CD4-positive, alpha-beta T cell (primary cell): ENCODE data around the gene NAXE. TPM values are rescaled to one million over a fixed set of nuclear protein-coding genes. Genes with fewer than 3 reads are reported as not detected.
A peak's percentile ranks its signal among the peaks of the same experiment; 100 is the strongest.

Source experiments
- ATAC-seq: fragments of 200-7000 bp; cut with Tn5 transposase; one replicate; pipeline ENCODE4 v1.10.0; 2022; ENCODE audit warnings: mild to moderate bottlenecking; ENCODE audit not compliant: poor library complexity
- CTCF ChIA-PET: fragments of 350-600 bp; sonication (Branson Sonifier 250); formaldehyde crosslinking; loops from one replicate; lab custom pipeline; 2021; ENCODE audit warnings: antibody characterized with exemption, inconsistent platforms; lab: Charles Lee
- POLR2A ChIA-PET: fragments of 350-600 bp; sonication (Branson Sonifier 250); formaldehyde crosslinking; loops from one replicate; lab custom pipeline; 2021; ENCODE audit warnings: antibody characterized with exemption, inconsistent platforms; lab: Charles Lee
- DNase-seq, 14 experiments: peaks; one replicate each; pipeline ENCODE4 v3.0.0-alpha.2; 2013 to 2020; ENCODE audit warnings: mixed read lengths in 2 of 14
- H3K27ac ChIP-seq, 2 donors: one replicate each; pipeline versions ENCODE4 v1.5.1 to v1.7.0; 2013; ENCODE audit warnings: low read length in 2 of 2, low read depth in 1 of 2, mild to moderate bottlenecking in 1 of 2
- H3K27me3 ChIP-seq, 2 experiments: 1 replicate in 1 of 2; 2 replicates in 1 of 2; pipeline versions ENCODE4 v1.6.1 to v1.7.0; 2013; ENCODE audit warnings: low read length in 2 of 2, control low read depth in 1 of 2, mild to moderate bottlenecking in 1 of 2, moderate library complexity in 1 of 2; ENCODE audit not compliant: insufficient read depth in 2 of 2, control insufficient read depth in 1 of 2
- H3K36me3 ChIP-seq: one replicate; pipeline ENCODE4 v1.6.1; 2013; ENCODE audit warnings: low read length, control low read depth; ENCODE audit not compliant: insufficient read depth
- H3K4me1 ChIP-seq: one replicate; pipeline ENCODE4 v1.6.1; 2013; ENCODE audit warnings: low read length, control low read depth; ENCODE audit not compliant: insufficient read depth
- H3K4me3 ChIP-seq: one replicate; pipeline ENCODE4 v1.5.1; 2013; ENCODE audit warnings: mild to moderate bottlenecking, low read length, moderate library complexity
- H3K9me3 ChIP-seq, 2 experiments: 1 replicate in 1 of 2; 2 replicates in 1 of 2; pipeline versions ENCODE4 v1.6.1 to v1.7.0; 2013; ENCODE audit warnings: low read length in 2 of 2, mild to moderate bottlenecking in 2 of 2, control low read depth in 1 of 2, moderate library complexity in 1 of 2; ENCODE audit not compliant: control insufficient read depth in 1 of 2, insufficient read depth in 1 of 2
- H3K27ac Mint-ChIP-seq: one replicate; pipeline ENCODE4 v1.8.0; 2020; ENCODE audit warnings: mixed read lengths
- H3K27me3 Mint-ChIP-seq: one replicate; pipeline ENCODE4 v1.8.0; 2021; ENCODE audit warnings: mixed read lengths
- H3K36me3 Mint-ChIP-seq: one replicate; pipeline ENCODE4 v1.8.0; 2021; ENCODE audit warnings: low read depth, mixed read lengths
- H3K4me1 Mint-ChIP-seq: one replicate; pipeline ENCODE4 v1.8.0; 2021; ENCODE audit warnings: low read depth, mixed read lengths
- H3K4me3 Mint-ChIP-seq: one replicate; pipeline ENCODE4 v1.8.0; 2020; ENCODE audit warnings: mild to moderate bottlenecking, mixed read lengths
- H3K9me3 Mint-ChIP-seq: one replicate; pipeline ENCODE4 v1.8.0; 2020; ENCODE audit warnings: mixed read lengths
- intact Hi-C, 2 experiments: fragments of 100-400 bp; cut with DNase I in 1 of 2; cut with micrococcal nuclease in 1 of 2; formaldehyde crosslinking; loops; one replicate each; pipeline versions ENCODE4 v1.15.1 to v1.9.0; 2023 to 2025; cut with DNase I, micrococcal nuclease
- total RNA-seq, 174 experiments: library from RNA in 2 of 174; stranded (reverse) in 2 of 174; gene quantifications; one replicate each; pipeline ENCODE4 v1.2.3 and lab custom pipeline; 2021 to 2026
- TF ChIP-seq, protein P1 (sequence below): fragments of 200-600 bp; IDR thresholded peaks from one replicate; pipeline ENCODE4 v1.8.0; 2022; ENCODE audit warnings: antibody characterized with exemption, mild to moderate bottlenecking

NAXE gene
- total RNA-seq, 2 experiments from 2014 or later, result 23.3 to 27.8 TPM

DNA sequence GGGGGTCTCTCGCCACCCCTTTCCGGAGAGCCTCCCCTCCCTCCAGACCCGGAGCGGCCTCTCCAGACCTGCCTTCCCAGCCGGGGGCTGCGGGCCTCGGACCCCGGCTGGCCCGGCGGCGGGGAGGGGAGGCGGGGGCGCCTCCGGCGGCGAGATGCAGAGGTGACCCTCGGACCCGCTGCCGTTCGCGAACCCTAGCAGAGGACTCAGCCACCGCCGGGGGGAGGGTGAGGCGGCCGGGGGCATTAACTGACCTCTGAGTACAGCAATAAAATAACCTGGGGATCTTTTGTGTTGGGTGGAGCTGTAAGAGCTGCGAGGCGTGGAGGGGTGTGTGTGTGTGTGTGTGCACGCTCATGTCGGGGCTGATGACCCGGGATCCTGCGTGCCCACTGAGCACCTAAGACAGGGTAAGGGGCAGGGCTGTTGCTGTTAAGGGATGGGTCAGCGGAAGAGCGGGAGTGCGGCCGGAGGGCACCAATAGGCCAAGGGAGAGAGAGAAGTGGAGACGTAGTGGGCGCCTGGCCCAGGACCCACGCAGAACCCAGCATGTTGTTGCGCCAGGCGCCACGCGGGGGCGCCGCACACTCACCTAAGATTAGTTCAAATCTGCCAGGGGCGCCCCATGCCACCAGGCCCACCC lies 34.0 kb downstream of the NAXE start:
- DNase-seq, result peak; percentile 54 to 84 (median 64)
- H3K4me1 Mint-ChIP-seq, result peaks cover 6% of the 10 kb centered on the region
- no peaks in the 10 kb centered on the region for H3K36me3 Mint-ChIP-seq
- H3K9me3 ChIP-seq, result no peaks in the 10 kb centered on the region
- no peaks in the 10 kb centered on the region for H3K36me3 ChIP-seq
- ChIA-PET CTCF (interaction anchor here (0.8 to 2.4 kb wide), 7 partner anchors 12 to 100 kb away, joined by 3 to 12 read pairs (median 6); partner anchors contain the start of gene BCAN), POLR2A (interaction anchor here (0.8 kb wide), 1 partner anchor 125 kb away, joined by 3 read pairs; the partner anchor contains the start of gene MEF2D)
- peaks cover 46 to 51% of the 10 kb centered on the region in 2 experiments for H3K27me3 ChIP-seq
- H3K27me3 Mint-ChIP-seq, result peaks cover 74% of the 10 kb centered on the region
- no peak overlapping the region for H3K27ac ChIP-seq
- intact Hi-C loops, result loop anchor here (1.0 to 5.0 kb wide), 4 partner anchors 32 to 101 kb away; partner anchors contain the start of gene NES (in 1 of the 2)
- ATAC-seq, result peak; percentile 78
- H3K4me3 ChIP-seq, result peak overlapping the region; percentile 40
- TF ChIP-seq, protein P1, sequence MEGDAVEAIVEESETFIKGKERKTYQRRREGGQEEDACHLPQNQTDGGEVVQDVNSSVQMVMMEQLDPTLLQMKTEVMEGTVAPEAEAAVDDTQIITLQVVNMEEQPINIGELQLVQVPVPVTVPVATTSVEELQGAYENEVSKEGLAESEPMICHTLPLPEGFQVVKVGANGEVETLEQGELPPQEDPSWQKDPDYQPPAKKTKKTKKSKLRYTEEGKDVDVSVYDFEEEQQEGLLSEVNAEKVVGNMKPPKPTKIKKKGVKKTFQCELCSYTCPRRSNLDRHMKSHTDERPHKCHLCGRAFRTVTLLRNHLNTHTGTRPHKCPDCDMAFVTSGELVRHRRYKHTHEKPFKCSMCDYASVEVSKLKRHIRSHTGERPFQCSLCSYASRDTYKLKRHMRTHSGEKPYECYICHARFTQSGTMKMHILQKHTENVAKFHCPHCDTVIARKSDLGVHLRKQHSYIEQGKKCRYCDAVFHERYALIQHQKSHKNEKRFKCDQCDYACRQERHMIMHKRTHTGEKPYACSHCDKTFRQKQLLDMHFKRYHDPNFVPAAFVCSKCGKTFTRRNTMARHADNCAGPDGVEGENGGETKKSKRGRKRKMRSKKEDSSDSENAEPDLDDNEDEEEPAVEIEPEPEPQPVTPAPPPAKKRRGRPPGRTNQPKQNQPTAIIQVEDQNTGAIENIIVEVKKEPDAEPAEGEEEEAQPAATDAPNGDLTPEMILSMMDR, result peak; percentile 94
- H3K27ac Mint-ChIP-seq, result no peak overlapping the region
- H3K4me3 Mint-ChIP-seq, result peak overlapping the region; percentile 86
- H3K9me3 Mint-ChIP-seq, result no peaks in the 10 kb centered on the region
- H3K4me1 ChIP-seq, result peaks cover 25% of the 10 kb centered on the region

DNA sequence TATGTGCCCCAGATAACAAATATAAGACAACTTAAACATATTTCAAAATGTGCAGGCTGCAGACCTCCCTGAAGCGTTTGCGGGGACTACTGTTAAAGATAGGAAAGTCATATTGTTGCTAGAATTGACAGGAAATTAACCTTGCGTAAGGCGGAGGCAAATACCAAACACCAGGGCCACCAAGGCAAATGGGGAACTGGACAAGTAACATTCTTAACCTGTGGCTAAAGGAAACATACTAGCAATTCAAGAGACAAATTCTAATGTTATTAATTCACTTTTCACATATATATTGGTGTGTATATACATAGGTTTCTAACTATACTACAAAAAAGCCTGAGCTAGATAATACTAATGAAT lies 34.5 kb downstream of the NAXE start:
- H3K27me3 ChIP-seq, result peaks cover 41 to 49% of the 10 kb centered on the region in 2 experiments
- intact Hi-C loops, result loop anchor here (1.0 to 5.0 kb wide), 3 partner anchors 31 to 101 kb away; partner anchors contain the start of gene NES (in 1 of the 2)
- H3K27ac ChIP-seq, result no peak overlapping the region
- CTCF ChIA-PET, result interaction anchor here (0.8 to 2.5 kb wide), 6 partner anchors 15 to 100 kb away, joined by 3 to 12 read pairs (median 6); partner anchors contain the start of gene BCAN
- peaks cover 74% of the 10 kb centered on the region for H3K27me3 Mint-ChIP-seq
- no peak overlapping the region for H3K4me3 Mint-ChIP-seq
- POLR2A ChIA-PET, result interaction anchor here (0.8 kb wide), 1 partner anchor 125 kb away, joined by 3 read pairs; the partner anchor contains the start of gene MEF2D
- no peaks in the 10 kb centered on the region for H3K36me3 Mint-ChIP-seq
- TF ChIP-seq, protein P1, result peak; percentile 53
- no peaks in the 10 kb centered on the region for H3K9me3 Mint-ChIP-seq
- peaks cover 6% of the 10 kb centered on the region for H3K4me1 Mint-ChIP-seq
- no peaks in the 10 kb centered on the region for H3K9me3 ChIP-seq
- H3K4me3 ChIP-seq, result no peak overlapping the region
- ATAC-seq (no peak), DNase-seq (no peak)
- H3K36me3 ChIP-seq, result no peaks in the 10 kb centered on the region
- H3K27ac Mint-ChIP-seq, result no peak overlapping the region
- peaks cover 25% of the 10 kb centered on the region for H3K4me1 ChIP-seq

DNA sequence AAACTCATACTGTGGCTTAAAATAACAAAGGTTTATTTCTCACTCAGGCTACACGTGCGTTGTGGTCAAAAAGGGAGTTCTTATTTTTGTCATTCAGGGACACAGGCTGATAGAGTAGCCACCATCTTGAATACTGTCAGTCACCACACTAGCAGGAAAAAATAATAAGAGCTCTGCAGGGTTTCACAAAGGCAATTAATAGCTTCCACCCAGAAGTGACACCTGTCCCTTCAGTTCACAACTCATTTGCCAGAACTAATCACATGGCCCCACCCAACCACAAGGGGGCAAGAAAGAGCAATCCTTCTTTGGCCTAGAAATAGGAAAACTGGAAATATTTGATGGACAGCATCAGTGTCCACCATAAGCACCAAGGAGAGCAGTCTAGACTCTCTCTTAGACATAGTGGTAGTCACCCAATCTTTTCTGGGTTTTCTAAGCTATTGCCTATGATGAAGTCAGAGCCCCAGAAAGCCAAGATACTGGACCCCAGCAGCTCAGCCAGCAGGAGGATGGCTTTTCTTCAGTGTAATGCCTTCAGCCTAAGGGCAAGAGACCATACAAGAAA lies 35.8 kb downstream of the NAXE start:
- Mint-ChIP-seq H3K9me3 (no peaks in the 10 kb centered on the region), H3K27ac (no peak overlapping the region), H3K27me3 (peaks cover 78% of the 10 kb centered on the region), H3K4me3 (no peak overlapping the region), H3K4me1 (peaks cover 6% of the 10 kb centered on the region), H3K36me3 (no peaks in the 10 kb centered on the region)
- DNase-seq (peak in 8 of 14 experiments; percentile 16 to 68 (median 41)), ATAC-seq (peak; percentile 14)
- intact Hi-C loops, result loop anchor here (1.0 to 5.0 kb wide), 3 partner anchors 50 to 99 kb away; partner anchors contain the start of gene NES (in 2 of the 2)
- Histone ChIP-seq H3K4me1 (peaks cover 25% of the 10 kb centered on the region), H3K4me3 (no peak overlapping the region), H3K27me3 (peaks cover 41 to 49% of the 10 kb centered on the region in 2 experiments), H3K9me3 (no peaks in the 10 kb centered on the region), H3K27ac (no peak overlapping the region), H3K36me3 (no peaks in the 10 kb centered on the region)
- ChIA-PET POLR2A (no interaction called here), CTCF (interaction anchor here (0.6 to 2.5 kb wide), 13 partner anchors 10 to 170 kb away, joined by 3 to 12 read pairs (median 4); partner anchors contain the start of gene CRABP2)
- TF ChIP-seq, protein P1, result peak; percentile 63
